PFSK-1 (cell line): Measurements from ENCODE around the gene BMAL1.
A peak's percentile ranks its signal among the peaks of the same experiment; 100 is the strongest.

Source experiments
- POLR2AphosphoS5 ChIP-seq: IDR thresholded peaks from 2 replicates; pipeline ENCODE4 v1.6.1; 2012; ENCODE audit warnings: low read depth, mild to moderate bottlenecking, control low read depth, low read length, moderate library complexity
- TAF1 ChIP-seq: IDR thresholded peaks from 2 replicates; pipeline ENCODE4 v1.6.1; 2012; ENCODE audit warnings: low read length, control low read depth, borderline replicate concordance; ENCODE audit not compliant: insufficient read depth

DNA sequence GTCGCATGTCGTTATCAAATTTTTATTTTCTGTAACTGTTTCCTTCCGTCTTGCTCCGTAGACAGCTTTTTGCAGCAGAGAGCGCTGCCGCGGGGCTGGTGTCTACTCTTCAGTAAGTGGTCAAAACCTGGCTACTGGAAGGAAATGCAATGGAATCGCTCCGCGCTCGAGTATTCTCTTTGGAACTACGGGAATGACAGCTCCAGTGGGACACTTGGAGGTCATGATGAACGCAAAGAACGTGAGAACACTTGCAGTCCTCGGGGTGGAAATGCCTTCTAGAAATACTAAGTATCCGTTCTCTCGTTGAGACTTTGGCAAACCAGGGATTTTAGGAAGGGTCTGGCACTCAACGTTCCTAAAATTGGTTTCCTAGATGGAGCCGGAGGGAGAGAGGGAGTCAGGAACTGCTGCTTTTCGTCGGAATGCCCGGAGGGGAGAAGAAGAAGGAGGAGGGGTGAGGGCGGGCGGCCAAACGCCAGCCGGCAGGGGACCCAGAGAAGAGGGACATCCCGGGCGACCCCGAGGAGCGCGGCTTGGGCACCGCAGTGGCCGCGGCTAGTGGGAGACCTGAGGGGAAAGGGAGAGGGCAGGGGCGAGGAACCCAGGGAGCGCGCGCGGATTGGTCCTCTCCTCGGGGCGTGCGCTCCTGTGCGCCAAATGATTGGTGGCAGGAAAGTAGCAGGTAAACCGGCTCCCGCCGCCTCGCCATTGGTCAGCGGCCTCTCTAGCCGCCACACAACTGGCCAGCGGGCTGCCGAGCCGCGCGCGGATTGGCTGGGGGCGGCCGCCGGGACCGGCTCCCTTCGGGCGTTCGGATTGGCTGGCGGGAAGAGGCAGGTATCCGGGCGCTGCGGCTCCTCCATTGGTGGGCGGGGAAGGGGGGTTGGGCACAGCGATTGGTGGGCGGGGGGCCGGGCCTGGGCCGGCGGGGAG is 490 bp upstream of the BMAL1 start:
- TF ChIP-seq POLR2AphosphoS5 (peak; percentile 68; the same call in 1 of the 2 replicates), TAF1 (peak; percentile 28; the same call in 1 of the 2 replicates)
